ENCODE data around the gene INHBC.
"Not testable (repeated sequence)": the region's sequence is repeated elsewhere in the genome, so short reads cannot be mapped to it uniquely, and the experiment has no call there.

INHBC gene

DNA sequence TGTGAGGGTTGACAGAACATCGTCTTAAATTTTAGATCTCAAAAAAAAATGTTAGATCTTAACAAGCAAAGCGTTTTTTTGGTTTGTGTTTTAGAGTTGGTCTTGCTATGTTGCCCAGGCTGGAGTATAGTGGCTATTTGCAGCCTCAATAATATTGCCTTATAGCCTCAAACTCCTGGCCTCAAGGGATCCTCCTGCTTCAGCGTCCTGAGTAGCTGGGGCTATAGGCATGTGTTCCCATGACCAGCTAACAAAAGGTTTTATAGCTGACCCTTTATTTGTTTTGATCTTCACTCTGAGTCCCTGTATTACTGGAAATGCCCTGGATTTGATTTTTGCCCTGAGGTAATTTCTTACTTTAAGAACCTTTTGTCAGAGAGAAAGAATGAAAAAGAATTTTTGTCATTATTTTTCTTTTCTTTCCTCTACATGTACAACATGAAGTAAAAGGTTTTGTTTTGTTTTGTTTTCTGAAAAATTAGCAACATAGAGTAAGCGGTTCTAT is 5.2 kb downstream of the INHBC start:
- no peak overlapping the region for H3K4me3 ChIP-seq (ENCODE audit: low read length)
- DNase-seq (ENCODE audit: low read depth): no peak
- TF ChIP-seq, protein P1, sequence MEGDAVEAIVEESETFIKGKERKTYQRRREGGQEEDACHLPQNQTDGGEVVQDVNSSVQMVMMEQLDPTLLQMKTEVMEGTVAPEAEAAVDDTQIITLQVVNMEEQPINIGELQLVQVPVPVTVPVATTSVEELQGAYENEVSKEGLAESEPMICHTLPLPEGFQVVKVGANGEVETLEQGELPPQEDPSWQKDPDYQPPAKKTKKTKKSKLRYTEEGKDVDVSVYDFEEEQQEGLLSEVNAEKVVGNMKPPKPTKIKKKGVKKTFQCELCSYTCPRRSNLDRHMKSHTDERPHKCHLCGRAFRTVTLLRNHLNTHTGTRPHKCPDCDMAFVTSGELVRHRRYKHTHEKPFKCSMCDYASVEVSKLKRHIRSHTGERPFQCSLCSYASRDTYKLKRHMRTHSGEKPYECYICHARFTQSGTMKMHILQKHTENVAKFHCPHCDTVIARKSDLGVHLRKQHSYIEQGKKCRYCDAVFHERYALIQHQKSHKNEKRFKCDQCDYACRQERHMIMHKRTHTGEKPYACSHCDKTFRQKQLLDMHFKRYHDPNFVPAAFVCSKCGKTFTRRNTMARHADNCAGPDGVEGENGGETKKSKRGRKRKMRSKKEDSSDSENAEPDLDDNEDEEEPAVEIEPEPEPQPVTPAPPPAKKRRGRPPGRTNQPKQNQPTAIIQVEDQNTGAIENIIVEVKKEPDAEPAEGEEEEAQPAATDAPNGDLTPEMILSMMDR (conservative IDR thresholded peaks at IDR 0.05; ENCODE audit: low read depth, low read length): no peak

DNA sequence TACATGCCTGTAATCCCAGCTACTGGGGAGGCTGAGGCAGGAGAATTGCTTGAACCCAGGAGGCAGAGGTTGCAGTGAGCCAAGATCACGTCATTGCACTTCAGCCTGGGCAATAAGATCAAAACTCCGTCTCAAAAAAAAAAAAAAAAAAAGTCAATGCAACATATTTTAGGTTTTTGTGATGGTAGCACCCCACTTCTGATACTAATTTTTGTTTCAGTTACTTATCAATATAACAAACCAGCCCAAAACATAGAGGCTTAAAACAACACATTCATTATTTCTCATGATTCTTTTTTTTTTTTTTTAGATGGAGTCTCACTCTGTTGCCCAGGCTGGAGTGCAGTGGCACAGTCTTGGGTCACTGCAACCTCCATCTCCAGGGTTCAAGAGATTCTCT is 6.8 kb downstream of the INHBC start:
- H3K4me3 ChIP-seq (ENCODE audit: low read length); DNase-seq (ENCODE audit: low read depth): not testable (repeated sequence)

DNA sequence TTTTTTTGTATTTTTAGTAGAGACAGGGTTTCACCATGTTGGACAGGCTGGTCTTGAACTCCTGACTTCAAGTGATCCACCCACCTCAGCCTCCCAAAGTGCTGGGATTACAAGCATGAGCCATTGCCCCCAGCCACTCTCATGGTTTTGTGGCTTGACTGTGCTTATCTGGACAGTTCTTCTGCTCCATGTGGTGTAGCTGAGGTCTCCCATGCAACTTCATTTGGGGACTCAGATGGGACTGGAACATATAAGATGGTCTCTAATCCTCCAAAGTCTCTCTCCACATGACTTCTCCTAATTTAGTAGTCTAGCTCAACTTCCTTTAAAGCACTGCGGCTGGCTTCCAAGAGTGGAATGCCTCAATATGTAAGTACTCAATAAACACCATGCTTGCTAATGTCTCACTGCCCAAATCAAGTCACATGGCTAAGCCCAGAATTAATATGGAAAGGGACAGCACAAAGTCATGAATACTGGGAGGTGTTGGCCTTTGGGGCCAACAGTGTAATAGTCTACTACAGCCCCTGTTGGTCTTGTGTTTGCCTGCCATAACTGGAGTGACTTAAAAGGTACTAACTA is 7.4 kb downstream of the INHBC start:
- TF ChIP-seq, protein P1 (conservative IDR thresholded peaks at IDR 0.05; ENCODE audit: low read depth, low read length): no peak
- no peak for DNase-seq (ENCODE audit: low read depth)
- no peak overlapping the region for H3K4me3 ChIP-seq (ENCODE audit: low read length)

DNA sequence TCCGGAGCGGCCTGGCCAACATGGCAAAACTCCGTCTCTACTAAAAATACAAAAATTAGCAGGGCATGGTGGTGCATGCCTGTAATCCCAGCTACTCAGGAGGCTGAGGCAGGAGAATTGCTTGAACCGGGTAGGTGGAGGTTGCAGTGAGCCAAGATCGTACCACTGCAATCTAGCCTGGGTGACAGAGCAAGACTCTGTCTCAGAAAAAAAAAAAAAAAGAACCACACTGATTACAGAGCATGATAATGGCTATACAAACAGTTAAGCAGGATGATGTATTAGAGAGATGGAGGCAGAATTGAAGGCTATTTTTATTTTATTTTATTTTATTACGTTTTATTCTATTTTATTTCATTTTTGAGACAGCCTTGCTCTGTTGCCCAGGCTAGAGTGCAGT is 9.8 kb downstream of the INHBC start:
- not testable (repeated sequence) for DNase-seq (ENCODE audit: low read depth); H3K4me3 ChIP-seq (ENCODE audit: low read length)

DNA sequence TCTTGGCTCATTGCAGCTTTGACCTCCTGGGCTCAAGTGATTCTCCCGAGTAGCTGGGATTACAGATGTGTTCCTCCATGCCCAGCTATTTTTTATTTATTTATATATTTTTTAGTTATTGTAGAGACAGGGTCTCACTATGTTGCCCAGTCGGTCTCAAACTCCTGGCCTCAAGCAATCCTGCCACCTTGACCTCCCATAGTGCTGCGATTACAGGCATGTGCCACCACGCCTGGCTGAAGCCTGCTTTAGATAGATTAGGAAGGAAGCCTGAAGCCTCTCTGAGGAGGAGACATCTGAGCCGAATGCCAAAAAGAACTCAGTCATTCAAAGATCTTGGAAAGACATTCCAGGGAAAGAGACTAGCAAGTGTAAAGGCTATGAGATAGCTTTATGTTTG is 10.2 kb downstream of the INHBC start:
- no peak for DNase-seq (ENCODE audit: low read depth)

DNA sequence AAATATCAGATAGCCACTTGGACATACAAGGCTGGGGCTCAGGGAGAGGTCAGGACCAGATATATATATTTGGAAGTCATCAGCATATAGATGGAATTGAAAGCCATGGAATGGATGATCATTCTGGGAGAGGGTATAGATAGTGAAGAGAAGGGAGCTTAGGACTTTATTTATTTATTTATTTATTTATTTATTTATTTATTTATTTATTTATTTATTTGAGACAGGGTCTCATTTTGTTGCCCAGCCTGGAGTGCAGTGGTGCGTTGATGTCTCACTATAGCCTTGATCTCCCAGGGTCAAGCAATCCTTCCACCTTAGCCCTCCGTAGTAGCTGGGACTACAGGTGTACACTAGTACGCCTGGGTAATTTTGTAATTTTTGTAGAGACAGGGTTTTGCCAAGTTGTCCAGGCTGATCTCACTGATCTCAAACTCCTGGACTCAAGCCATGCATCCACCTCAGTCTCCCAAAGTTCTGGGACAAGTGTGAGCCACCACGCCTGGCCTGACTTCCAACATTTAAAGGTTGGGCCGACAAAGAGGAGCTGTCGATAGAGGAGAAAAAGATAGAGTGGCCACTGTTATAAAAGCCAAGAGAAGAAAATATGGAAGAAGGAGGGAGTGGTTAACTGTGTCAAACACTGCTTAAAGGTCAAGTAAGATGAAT is 11.8 kb downstream of the INHBC start:
- TF ChIP-seq, protein P1 (conservative IDR thresholded peaks at IDR 0.05; ENCODE audit: low read depth, low read length): no peak
- H3K4me3 ChIP-seq (ENCODE audit: low read length): no peak overlapping the region
- no peak for DNase-seq (ENCODE audit: low read depth)

More for the DNA sequence above, 10.2 kb downstream of the INHBC start:
- H3K4me3 ChIP-seq (ENCODE audit: low read length): no peak overlapping the region
- TF ChIP-seq, protein P1 (conservative IDR thresholded peaks at IDR 0.05; ENCODE audit: low read depth, low read length): no peak

DNA sequence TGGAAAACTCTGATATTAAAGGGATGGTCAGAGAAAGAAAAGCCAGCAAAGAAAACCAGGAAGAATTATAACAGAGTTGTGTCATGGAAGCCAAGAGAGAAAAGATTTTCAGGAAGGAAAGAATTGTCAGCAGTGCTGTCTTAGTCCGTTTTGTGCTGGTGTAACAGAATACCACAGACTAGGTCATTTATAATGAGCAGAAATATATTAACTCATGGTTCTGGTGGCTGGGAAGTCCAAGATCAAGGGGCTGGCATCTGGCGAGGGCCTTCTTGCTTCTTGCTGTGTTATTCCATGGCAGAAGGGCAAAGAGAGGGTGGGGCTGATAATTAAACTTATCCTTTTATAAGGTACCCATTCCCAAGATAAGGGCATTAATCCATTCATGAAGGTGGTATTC is 14.1 kb downstream of the INHBC start:
- TF ChIP-seq, protein P1 (conservative IDR thresholded peaks at IDR 0.05; ENCODE audit: low read depth, low read length): no peak

DNA sequence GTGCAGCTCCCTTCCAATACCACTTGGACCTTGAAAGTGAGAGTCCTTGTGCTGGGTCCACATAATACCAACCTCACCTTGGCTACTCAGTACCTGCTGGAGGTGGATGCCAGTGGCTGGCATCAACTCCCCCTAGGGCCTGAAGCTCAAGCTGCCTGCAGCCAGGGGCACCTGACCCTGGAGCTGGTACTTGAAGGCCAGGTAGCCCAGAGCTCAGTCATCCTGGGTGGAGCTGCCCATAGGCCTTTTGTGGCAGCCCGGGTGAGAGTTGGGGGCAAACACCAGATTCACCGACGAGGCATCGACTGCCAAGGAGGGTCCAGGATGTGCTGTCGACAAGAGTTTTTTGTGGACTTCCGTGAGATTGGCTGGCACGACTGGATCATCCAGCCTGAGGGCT is 14.8 kb downstream of the INHBC start:
- DNase-seq (ENCODE audit: low read depth): no peak
- TF ChIP-seq, protein P1 (conservative IDR thresholded peaks at IDR 0.05; ENCODE audit: low read depth, low read length): no peak
- no peak overlapping the region for H3K4me3 ChIP-seq (ENCODE audit: low read length)

More for the DNA sequence above, 14.1 kb downstream of the INHBC start:
- DNase-seq (ENCODE audit: low read depth): no peak
- H3K4me3 ChIP-seq (ENCODE audit: low read length): no peak overlapping the region

Data from retinal pigment epithelial cell (primary cell).